ENCODE measurements around the gene RBFOX2. TPM values are rescaled to one million over a fixed set of nuclear protein-coding genes. Genes with fewer than 3 reads are reported as not detected.

The RBFOX2 gene
- total RNA-seq, 2 experiments from 2014 or later = 3.7 to 4.7 TPM

GRCh38 chr22:35860087-35860733, 168.4 kb downstream of the RBFOX2 start:
- H3K4me3 Mint-ChIP-seq = no peak overlapping the region
- H3K9me3 Mint-ChIP-seq = no peaks in the 10 kb centered on the region
- no peak overlapping the region for H3K27ac Mint-ChIP-seq
- no peak for DNase-seq
- no peaks in the 10 kb centered on the region for H3K27me3 Mint-ChIP-seq
- no peaks in the 10 kb centered on the region for H3K4me1 Mint-ChIP-seq
- no peaks in the 10 kb centered on the region for H3K36me3 Mint-ChIP-seq

- Mint-ChIP-seq H3K27me3 (no peaks in the 10 kb centered on the region), H3K27ac (no peak overlapping the region), H3K36me3 (no peaks in the 10 kb centered on the region), H3K4me3 (no peak overlapping the region), H3K9me3 (no peaks in the 10 kb centered on the region), H3K4me1 (no peaks in the 10 kb centered on the region)
- DNase-seq = no peak
Measured at GRCh38 chr22:35854334-35854733, 174.3 kb downstream of the RBFOX2 start.

GRCh38 chr22:35852076-35852475, 176.5 kb downstream of the RBFOX2 start:
- H3K4me3 Mint-ChIP-seq = no peak overlapping the region
- H3K9me3 Mint-ChIP-seq = no peaks in the 10 kb centered on the region
- no peak overlapping the region for H3K27ac Mint-ChIP-seq
- no peaks in the 10 kb centered on the region for H3K4me1 Mint-ChIP-seq
- no peaks in the 10 kb centered on the region for H3K36me3 Mint-ChIP-seq
- H3K27me3 Mint-ChIP-seq = no peaks in the 10 kb centered on the region
- DNase-seq = no peak

GRCh38 chr22:35850831-35851230, 177.8 kb downstream of the RBFOX2 start:
- DNase-seq = no peak
- H3K27me3 Mint-ChIP-seq = no peaks in the 10 kb centered on the region

GRCh38 chr22:35846804-35847203, 181.8 kb downstream of the RBFOX2 start:
- H3K27ac Mint-ChIP-seq = no peak overlapping the region
- H3K4me1 Mint-ChIP-seq = peaks cover 4% of the 10 kb centered on the region
- H3K27me3 Mint-ChIP-seq = no peaks in the 10 kb centered on the region
- H3K36me3 Mint-ChIP-seq = no peaks in the 10 kb centered on the region
- DNase-seq = no peak
- no peak overlapping the region for H3K4me3 Mint-ChIP-seq
- no peaks in the 10 kb centered on the region for H3K9me3 Mint-ChIP-seq

More at GRCh38 chr22:35850831-35851230, 177.8 kb downstream of the RBFOX2 start:
- Mint-ChIP-seq H3K4me1 (no peaks in the 10 kb centered on the region), H3K4me3 (no peak overlapping the region), H3K9me3 (no peaks in the 10 kb centered on the region), H3K27ac (no peak overlapping the region), H3K36me3 (no peaks in the 10 kb centered on the region)

GRCh38 chr22:35844886-35845285, 183.7 kb downstream of the RBFOX2 start:
- no peak for DNase-seq
- Mint-ChIP-seq H3K4me3 (no peak overlapping the region), H3K27me3 (peaks cover 5% of the 10 kb centered on the region), H3K9me3 (no peaks in the 10 kb centered on the region), H3K4me1 (peaks cover 8% of the 10 kb centered on the region), H3K27ac (no peak overlapping the region), H3K36me3 (no peaks in the 10 kb centered on the region)

- no peak overlapping the region for H3K27ac Mint-ChIP-seq
- H3K27me3 Mint-ChIP-seq = peaks cover 21% of the 10 kb centered on the region
- no peak overlapping the region for H3K4me3 Mint-ChIP-seq
- no peaks in the 10 kb centered on the region for H3K36me3 Mint-ChIP-seq
- no peak for DNase-seq
- peaks cover 13% of the 10 kb centered on the region for H3K4me1 Mint-ChIP-seq
- H3K9me3 Mint-ChIP-seq = no peaks in the 10 kb centered on the region
Measured at GRCh38 chr22:35842954-35843353, 185.7 kb downstream of the RBFOX2 start.

GRCh38 chr22:35842519-35842913, 186.1 kb downstream of the RBFOX2 start:
- Mint-ChIP-seq H3K27me3 (peaks cover 21% of the 10 kb centered on the region), H3K9me3 (no peaks in the 10 kb centered on the region), H3K4me3 (no peak overlapping the region), H3K36me3 (no peaks in the 10 kb centered on the region), H3K27ac (no peak overlapping the region), H3K4me1 (peaks cover 13% of the 10 kb centered on the region)
- no peak for DNase-seq

GRCh38 chr22:35841907-35842518, 186.6 kb downstream of the RBFOX2 start:
- Mint-ChIP-seq H3K9me3 (no peaks in the 10 kb centered on the region), H3K36me3 (no peaks in the 10 kb centered on the region), H3K4me3 (no peak overlapping the region), H3K27me3 (peaks cover 21% of the 10 kb centered on the region), H3K27ac (no peak overlapping the region), H3K4me1 (peaks cover 13% of the 10 kb centered on the region)
- DNase-seq = no peak

GRCh38 chr22:35840302-35840739, 188.3 kb downstream of the RBFOX2 start:
- no peak overlapping the region for H3K4me3 Mint-ChIP-seq
- peaks cover 17% of the 10 kb centered on the region for H3K4me1 Mint-ChIP-seq
- no peaks in the 10 kb centered on the region for H3K9me3 Mint-ChIP-seq
- no peak overlapping the region for H3K27ac Mint-ChIP-seq
- no peaks in the 10 kb centered on the region for H3K36me3 Mint-ChIP-seq
- DNase-seq = peak; percentile 13
- peaks cover 25% of the 10 kb centered on the region for H3K27me3 Mint-ChIP-seq

GRCh38 chr22:35839841-35840301, 188.8 kb downstream of the RBFOX2 start:
- peaks cover 14% of the 10 kb centered on the region for H3K4me1 Mint-ChIP-seq
- H3K27me3 Mint-ChIP-seq = peaks cover 25% of the 10 kb centered on the region
- no peak for DNase-seq
- no peaks in the 10 kb centered on the region for H3K36me3 Mint-ChIP-seq
- H3K9me3 Mint-ChIP-seq = no peaks in the 10 kb centered on the region
- H3K27ac Mint-ChIP-seq = no peak overlapping the region
- H3K4me3 Mint-ChIP-seq = no peak overlapping the region

- no peak overlapping the region for H3K4me3 Mint-ChIP-seq
- no peak for DNase-seq
- no peaks in the 10 kb centered on the region for H3K9me3 Mint-ChIP-seq
Measured at GRCh38 chr22:35838855-35839576, 189.6 kb downstream of the RBFOX2 start.

GRCh38 chr22:35837101-35837727, 191.4 kb downstream of the RBFOX2 start:
- Mint-ChIP-seq H3K9me3 (no peaks in the 10 kb centered on the region), H3K4me3 (no peak overlapping the region), H3K4me1 (peaks cover 15% of the 10 kb centered on the region), H3K36me3 (no peaks in the 10 kb centered on the region), H3K27ac (no peak overlapping the region), H3K27me3 (peaks cover 25% of the 10 kb centered on the region)
- no peak for DNase-seq

More at GRCh38 chr22:35838855-35839576, 189.6 kb downstream of the RBFOX2 start:
- no peak overlapping the region for H3K27ac Mint-ChIP-seq
- no peaks in the 10 kb centered on the region for H3K36me3 Mint-ChIP-seq
- peaks cover 15% of the 10 kb centered on the region for H3K4me1 Mint-ChIP-seq
- peaks cover 25% of the 10 kb centered on the region for H3K27me3 Mint-ChIP-seq

- no peaks in the 10 kb centered on the region for H3K9me3 Mint-ChIP-seq
- H3K4me1 Mint-ChIP-seq = peaks cover 15% of the 10 kb centered on the region
- H3K27ac Mint-ChIP-seq = no peak overlapping the region
- H3K36me3 Mint-ChIP-seq = no peaks in the 10 kb centered on the region
- peaks cover 25% of the 10 kb centered on the region for H3K27me3 Mint-ChIP-seq
- DNase-seq = no peak
- no peak overlapping the region for H3K4me3 Mint-ChIP-seq
Measured at GRCh38 chr22:35835998-35836691, 192.5 kb downstream of the RBFOX2 start.

Data from activated naive CD8-positive, alpha-beta T cell treated with anti-CD3 and anti-CD28 coated beads for 36 hours (primary cell).